Common myeloid progenitor, CD34-positive (primary cell): ENCODE results near the gene PPP1R26. TPM values are rescaled to one million over a fixed set of nuclear protein-coding genes. Genes with fewer than 3 reads are reported as not detected.
A peak's percentile ranks its signal among the peaks of the same experiment; 100 is the strongest.
"Not testable (repeated sequence)": the region's sequence is repeated elsewhere in the genome, so short reads cannot be mapped to it uniquely, and the experiment has no call there.

Experiments
- CTCF ChIA-PET: fragments of 350-600 bp; sonication (Branson Sonifier 250); formaldehyde crosslinking; loops from one replicate; lab custom pipeline; 2021; ENCODE audit warnings: antibody characterized with exemption; lab: Charles Lee
- POLR2A ChIA-PET: fragments of 350-600 bp; sonication (Branson Sonifier 250); formaldehyde crosslinking; loops from one replicate; lab custom pipeline; 2021; ENCODE audit warnings: antibody characterized with exemption; lab: Charles Lee
- DNase-seq, 3 donors: peaks; one replicate each; pipeline versions ENCODE4 v3.0.0 to v3.0.0-alpha.2; 2013
- H3K27ac ChIP-seq, 2 experiments: 1 replicate in 1 of 2; 2 replicates in 1 of 2; pipeline ENCODE4 v1.7.0; 2013; ENCODE audit warnings: inconsistent platforms in 2 of 2, low read length in 2 of 2, mild to moderate bottlenecking in 2 of 2, low read depth in 1 of 2, moderate library complexity in 1 of 2; ENCODE audit not compliant: severe bottlenecking in 2 of 2, insufficient read depth in 1 of 2, poor library complexity in 1 of 2
- H3K27me3 ChIP-seq, 5 experiments: replicated peaks in 2 of 5; 1 replicate in 3 of 5; 2 replicates in 2 of 5; pipeline versions ENCODE4 v1.6.1 to v1.7.0; 2013; ENCODE audit warnings: low read length in 4 of 5, mild to moderate bottlenecking in 2 of 5, moderate library complexity in 2 of 5, inconsistent platforms in 1 of 5; ENCODE audit not compliant: insufficient read depth in 5 of 5, control insufficient read depth in 4 of 5
- H3K36me3 ChIP-seq, 4 experiments: 1 replicate in 2 of 4; 2 replicates in 2 of 4; pipeline versions ENCODE4 v1.6.1 to v1.7.0; 2013; ENCODE audit warnings: low read length in 3 of 4, control low read depth in 1 of 4, mild to moderate bottlenecking in 1 of 4; ENCODE audit not compliant: control insufficient read depth in 4 of 4, insufficient read depth in 4 of 4
- H3K4me1 ChIP-seq, 4 experiments: 1 replicate in 3 of 4; 2 replicates in 1 of 4; pipeline versions ENCODE4 v1.6.1 to v1.7.1; 2013; ENCODE audit warnings: low read length in 3 of 4, mild to moderate bottlenecking in 3 of 4, control low read depth in 1 of 4, inconsistent platforms in 1 of 4, moderate library complexity in 1 of 4; ENCODE audit not compliant: control insufficient read depth in 4 of 4, insufficient read depth in 4 of 4; ENCODE audit errors: control extremely low read depth in 1 of 4
- H3K4me3 ChIP-seq, 7 experiments: 1 replicate in 4 of 7; 2 replicates in 3 of 7; pipeline versions ENCODE4 v1.5.1 to v1.7.0; 2013; ENCODE audit warnings: mild to moderate bottlenecking in 7 of 7, low read length in 6 of 7, moderate library complexity in 6 of 7, inconsistent platforms in 2 of 7, low read depth in 2 of 7, control low read depth in 1 of 7; ENCODE audit not compliant: insufficient read depth in 4 of 7, control insufficient read depth in 1 of 7; ENCODE audit errors: extremely low read depth in 1 of 7
- H3K9me3 ChIP-seq, 5 experiments: 1 replicate in 4 of 5; 2 replicates in 1 of 5; pipeline versions ENCODE4 v1.6.1 to v1.7.1; 2013; ENCODE audit warnings: low read length in 4 of 5, mild to moderate bottlenecking in 2 of 5, inconsistent platforms in 1 of 5, low read depth in 1 of 5, moderate library complexity in 1 of 5; ENCODE audit not compliant: control insufficient read depth in 4 of 5, insufficient read depth in 2 of 5; ENCODE audit errors: control extremely low read depth in 1 of 5
- WGBS: methylation state at CpG from one replicate; pipeline ENCODE4 v1.1.5; 2013; ENCODE audit not compliant: insufficient coverage; 5-methylcytosine and 5-hydroxymethylcytosine counted together
- polyA plus RNA-seq: library from polyadenylated mRNA; unstranded; fragments of 120-200 nt; gene quantifications from one replicate; pipeline ENCODE4 v1.2.1, GENCODE V29; 2013

PPP1R26 gene, protein sequence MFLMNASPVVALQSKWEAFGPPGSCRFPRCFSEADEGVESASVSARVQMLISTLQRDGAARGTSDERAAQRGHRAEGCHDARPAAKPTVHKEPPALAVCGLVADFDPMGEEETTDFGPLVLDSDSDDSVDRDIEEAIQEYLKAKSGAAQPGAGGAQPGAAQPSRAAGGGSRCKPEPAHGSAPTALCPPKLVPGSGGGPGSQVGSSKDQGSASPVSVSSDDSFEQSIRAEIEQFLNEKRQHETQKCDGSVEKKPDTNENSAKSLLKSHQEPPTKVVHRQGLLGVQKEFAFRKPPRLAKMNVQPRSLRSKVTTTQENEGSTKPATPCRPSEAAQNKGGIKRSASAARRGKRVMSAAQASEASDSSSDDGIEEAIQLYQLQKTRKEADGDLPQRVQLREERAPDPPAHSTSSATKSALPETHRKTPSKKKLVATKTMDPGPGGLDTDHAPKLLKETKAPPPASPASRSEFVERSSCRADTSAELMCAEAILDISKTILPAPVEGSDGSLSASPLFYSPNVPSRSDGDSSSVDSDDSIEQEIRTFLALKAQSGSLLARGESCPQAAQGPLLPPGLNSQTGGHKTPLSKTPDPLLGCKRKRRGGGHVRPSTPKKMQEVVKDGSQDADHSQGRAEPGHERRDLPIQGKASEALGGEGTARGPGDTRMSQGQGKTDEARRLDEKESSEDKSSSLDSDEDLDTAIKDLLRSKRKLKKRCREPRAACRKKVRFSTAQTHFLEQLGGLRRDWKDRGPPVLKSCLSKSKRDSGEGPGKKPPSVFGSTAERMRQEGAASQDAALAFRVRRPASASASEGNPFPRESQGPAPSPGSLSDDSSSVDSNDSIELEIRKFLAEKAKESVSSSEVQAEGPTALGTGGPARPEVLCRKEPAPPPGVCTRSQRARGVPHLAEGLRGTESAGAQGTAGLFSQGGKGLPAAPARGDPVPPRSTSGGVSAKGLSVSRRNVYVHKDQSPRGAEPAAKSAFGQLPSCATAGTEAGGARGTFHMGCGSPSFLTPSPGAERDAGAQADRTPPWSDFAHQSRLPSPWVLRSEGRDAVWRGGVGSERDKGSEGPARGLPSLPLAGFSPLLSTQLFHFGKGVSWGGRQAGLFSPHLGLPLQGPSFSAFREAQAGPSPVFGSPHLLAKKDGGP (N-terminal part only)
- polyA plus RNA-seq = 10.6 TPM

DNA sequence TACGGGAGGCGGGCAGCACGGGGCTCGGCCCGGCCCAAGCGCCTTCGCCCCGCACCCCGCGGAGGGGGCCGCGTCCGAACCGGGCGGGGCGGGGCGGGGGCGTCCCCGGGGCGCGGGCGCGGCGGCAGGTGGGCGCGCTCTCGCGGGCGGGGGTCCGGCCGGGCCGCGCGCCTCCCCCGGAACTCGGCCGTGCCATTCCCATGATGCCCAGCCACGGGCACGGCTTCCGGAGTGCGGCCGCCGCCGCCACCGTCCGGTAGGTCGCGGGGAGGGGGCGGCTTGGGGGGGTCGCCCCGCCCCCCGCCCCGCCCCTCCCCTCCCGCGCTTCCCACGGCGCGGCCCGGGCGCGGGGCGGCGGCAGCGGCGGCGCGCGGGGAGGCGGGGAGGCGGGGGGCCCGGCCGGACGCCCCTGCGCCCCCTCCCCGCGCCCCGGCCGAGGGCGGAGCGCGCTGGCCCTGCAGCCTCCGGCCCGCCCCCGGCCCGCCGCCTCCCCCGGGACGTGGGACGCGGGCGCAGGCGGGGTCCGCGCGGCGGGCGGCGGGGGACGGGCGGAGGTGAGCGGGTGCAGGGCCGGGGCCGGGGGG lies at the start of gene PPP1R26:
Gene PPP1R26, plus strand, starts transcription at position 314 of the 584 bp plus-strand sequence. CDS start 4,729 bp downstream, outside the sequence.
- Histone ChIP-seq H3K9me3 (no peaks in the 10 kb centered on the region), H3K36me3 (peaks cover 4 to 12% (median 11%) of the 10 kb centered on the region in 4 experiments), H3K27me3 (peaks cover 0 to 2% (median 0%) of the 10 kb centered on the region in 5 experiments), H3K4me3 (peak within 1 kb of the TSS; percentile 70 to 90 (median 81)), H3K27ac (no peak within 1 kb of the TSS), H3K4me1 (peaks cover 0 to 24% (median 15%) of the 10 kb centered on the region in 4 experiments)
- ChIA-PET POLR2A (no interaction called here), CTCF (no interaction called here)
- no peak for DNase-seq
- 0% methylated on average over 26 of the region's 103 CpGs for WGBS

DNA sequence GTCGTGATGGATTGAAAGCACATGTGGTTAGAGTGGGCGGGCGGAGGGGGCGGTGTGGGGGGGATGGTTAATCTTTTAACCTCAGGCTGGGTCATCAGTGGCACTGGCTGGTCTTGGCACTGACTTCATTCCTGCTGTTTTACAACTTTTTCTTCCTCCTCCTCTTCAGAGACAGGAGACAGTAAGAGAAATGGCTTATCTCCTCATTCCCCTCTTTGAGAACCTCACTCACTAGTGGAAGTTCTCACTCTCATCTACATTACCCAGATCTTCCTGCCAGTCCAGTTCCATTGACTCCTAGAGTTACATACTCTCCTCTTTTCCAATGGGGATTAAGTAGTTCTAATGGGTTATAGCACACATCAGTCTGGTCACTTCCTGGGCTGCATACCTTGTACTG lies 42.3 kb upstream of the PPP1R26 start:
- peaks cover 0 to 9% (median 2%) of the 10 kb centered on the region in 5 experiments for H3K9me3 ChIP-seq
- CTCF ChIA-PET = interaction anchor here (0.6 kb wide), 1 partner anchor 32 kb away, joined by 3 read pairs; no protein-coding TSS in a partner anchor

DNA sequence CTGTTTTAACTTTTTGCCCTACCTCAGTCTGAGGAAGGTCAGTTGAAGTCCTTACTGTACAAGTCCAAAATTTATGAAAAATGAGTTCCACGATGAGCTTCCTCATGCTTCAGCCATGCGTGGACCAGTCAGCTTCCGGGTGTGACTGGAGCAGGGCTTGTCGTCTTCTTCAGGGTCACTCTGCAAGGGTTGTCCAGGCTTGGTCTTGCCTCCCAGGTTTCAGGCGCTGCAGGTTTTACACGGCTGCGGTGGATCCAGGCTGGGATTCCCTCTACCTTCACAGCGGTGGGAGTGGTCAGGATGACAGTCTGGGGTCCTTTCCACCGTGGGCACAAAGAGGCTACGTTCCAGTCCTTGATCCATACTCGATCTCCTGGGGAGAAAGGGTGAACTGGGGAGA lies 41.9 kb upstream of the PPP1R26 start:
- CTCF ChIA-PET, H3K4me1 ChIP-seq, H3K27ac ChIP-seq, H3K27me3 ChIP-seq, H3K36me3 ChIP-seq, H3K9me3 ChIP-seq, DNase-seq, H3K4me3 ChIP-seq, POLR2A ChIA-PET: not testable (repeated sequence)
- WGBS = 98% methylated on average over 11 of the region's 11 CpGs

More for the DNA sequence above, 42.3 kb upstream of the PPP1R26 start:
- no CpG with 5 or more reads among the region's 4 CpGs for WGBS
- H3K27me3 ChIP-seq = no peaks in the 10 kb centered on the region
- no peak for DNase-seq
- H3K4me3 ChIP-seq = no peak overlapping the region
- no peak overlapping the region for H3K27ac ChIP-seq
- POLR2A ChIA-PET = no interaction called here
- H3K4me1 ChIP-seq = peaks cover 0 to 5% (median 0%) of the 10 kb centered on the region in 4 experiments
- H3K36me3 ChIP-seq = no peaks in the 10 kb centered on the region

DNA sequence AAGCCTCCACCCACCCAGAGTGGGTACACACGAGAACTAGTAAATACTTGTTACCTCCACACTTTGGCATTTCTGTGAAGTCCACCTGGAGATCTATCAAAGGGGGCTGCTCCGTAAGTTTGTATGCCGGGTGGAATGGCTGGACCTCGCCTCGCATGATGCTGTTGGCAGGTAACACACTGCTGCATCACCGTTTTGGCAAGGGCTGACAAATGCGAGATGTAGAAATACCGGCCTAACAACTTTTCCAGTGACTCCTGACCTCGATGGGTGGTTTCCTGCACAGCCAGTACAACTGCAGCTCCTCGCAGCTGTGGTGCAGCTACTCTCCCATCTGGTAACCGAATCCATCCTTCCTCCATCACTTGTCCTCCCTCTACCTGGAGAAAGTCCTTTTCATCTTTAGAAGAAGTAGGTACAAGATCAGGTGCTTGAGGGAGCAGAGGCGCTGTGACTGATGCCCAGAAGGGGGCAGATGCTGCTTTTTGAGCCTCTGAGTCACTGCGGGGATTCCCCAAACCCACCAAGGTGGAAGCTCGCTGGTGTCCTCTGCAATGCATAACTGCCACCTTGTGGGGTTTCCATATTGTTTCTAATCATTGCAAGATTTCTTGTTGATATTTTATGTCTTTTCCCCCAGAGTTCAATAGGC lies 40.9 kb upstream of the PPP1R26 start:
- peak in 2 of 3 donors; percentile 47 to 48 for DNase-seq
- H3K36me3 ChIP-seq, CTCF ChIA-PET, H3K4me3 ChIP-seq, H3K27me3 ChIP-seq, H3K27ac ChIP-seq, H3K4me1 ChIP-seq, H3K9me3 ChIP-seq, POLR2A ChIA-PET: not testable (repeated sequence)
- 83% methylated on average over 12 of the region's 14 CpGs for WGBS

DNA sequence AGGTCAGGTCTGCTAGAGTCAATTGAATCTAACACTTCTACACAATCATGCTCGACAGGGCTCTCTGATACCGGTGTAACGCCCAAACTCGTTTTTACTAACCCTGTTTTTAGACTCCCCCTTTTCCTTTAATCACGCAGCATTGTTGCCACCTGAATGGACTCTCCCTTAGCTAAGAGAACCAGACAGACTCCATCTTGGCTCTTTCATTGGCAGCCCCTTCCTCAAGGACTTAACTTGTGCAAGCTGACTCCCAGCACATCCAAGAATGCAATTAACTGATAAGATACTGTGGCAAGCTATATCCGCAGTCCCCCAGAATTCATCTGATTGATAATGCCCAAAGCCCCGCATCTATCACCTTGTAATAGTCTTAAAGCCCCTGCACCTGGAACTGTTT lies 40.1 kb upstream of the PPP1R26 start:
- CTCF ChIA-PET, H3K27me3 ChIP-seq, POLR2A ChIA-PET, H3K4me1 ChIP-seq, H3K27ac ChIP-seq, H3K4me3 ChIP-seq, H3K36me3 ChIP-seq, DNase-seq, H3K9me3 ChIP-seq: not testable (repeated sequence)
- WGBS = 87% methylated on average over 6 of the region's 7 CpGs

DNA sequence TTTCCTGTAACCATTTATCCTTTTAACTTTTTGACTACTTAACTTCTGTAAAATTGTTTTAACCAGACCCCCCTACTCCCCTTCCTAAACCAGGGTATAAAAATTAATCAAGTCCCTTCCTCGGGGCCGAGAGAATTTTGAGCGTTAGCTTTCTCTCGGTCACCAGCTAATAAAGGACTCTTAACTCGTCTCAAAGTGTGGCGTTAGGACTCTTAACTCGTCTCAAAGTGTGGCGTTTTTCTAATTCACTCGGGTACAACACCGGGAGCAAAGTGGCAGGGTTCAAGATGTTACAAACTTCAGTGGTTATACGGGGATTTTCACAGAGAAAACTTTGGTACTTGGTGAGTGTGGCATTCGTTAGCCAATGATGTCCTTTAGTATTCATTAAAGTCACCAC lies 39.7 kb upstream of the PPP1R26 start:
- no peak for DNase-seq
- Histone ChIP-seq H3K27ac (no peak overlapping the region), H3K27me3 (peaks cover 0 to 4% (median 0%) of the 10 kb centered on the region in 5 experiments), H3K4me1 (peaks cover 0 to 5% (median 0%) of the 10 kb centered on the region in 4 experiments), H3K9me3 (peaks cover 0 to 9% (median 2%) of the 10 kb centered on the region in 5 experiments), H3K4me3 (no peak overlapping the region), H3K36me3 (no peaks in the 10 kb centered on the region)
- WGBS = 90% methylated on average over 12 of the region's 12 CpGs
- ChIA-PET CTCF (no interaction called here), POLR2A (no interaction called here)
